NCI-H2227 treated with DMSO at 0.1 percent for 48 hours (cell line): Measurements from ENCODE around the gene CTSL.

Experiments
- DNase-seq: peaks from one replicate; lab custom pipeline; 2025; lab: John Stamatoyannopoulos, UW

CTSL gene

DNA sequence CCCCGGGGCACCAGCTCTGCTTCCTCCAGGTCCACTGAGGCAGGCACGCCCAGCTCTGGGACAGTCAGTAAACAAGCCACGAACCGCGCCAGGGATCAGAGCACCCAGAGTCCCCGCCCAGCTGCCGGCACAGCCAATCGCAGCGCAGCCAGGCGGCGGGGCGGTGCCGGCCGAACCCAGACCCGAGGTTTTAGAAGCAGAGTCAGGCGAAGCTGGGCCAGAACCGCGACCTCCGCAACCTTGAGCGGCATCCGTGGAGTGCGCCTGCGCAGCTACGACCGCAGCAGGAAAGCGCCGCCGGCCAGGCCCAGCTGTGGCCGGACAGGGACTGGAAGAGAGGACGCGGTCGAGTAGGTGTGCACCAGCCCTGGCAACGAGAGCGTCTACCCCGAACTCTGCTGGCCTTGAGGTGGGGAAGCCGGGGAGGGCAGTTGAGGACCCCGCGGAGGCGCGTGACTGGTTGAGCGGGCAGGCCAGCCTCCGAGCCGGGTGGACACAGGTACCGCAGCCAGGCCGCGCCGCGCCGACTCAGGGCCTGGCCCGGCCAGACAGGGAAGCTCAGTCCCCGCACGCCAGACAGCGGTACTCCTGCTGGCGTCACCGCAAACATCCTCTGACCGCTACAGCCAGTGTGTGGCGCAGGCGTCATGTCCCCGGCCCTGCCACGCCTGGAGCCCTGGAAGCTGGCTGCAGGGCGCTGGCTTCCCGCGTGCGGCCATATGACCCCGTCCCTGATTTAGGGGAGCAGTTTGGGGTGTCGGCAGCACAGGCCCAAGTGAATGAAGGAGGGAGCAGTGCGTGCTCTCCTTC lies at the start of gene CTSL:
Gene CTSL (plus strand): TSS at position 220 of the 810 bp plus-strand sequence. CDS start 1,485 bp downstream, outside the sequence.
- DNase-seq, result peak; percentile 7

DNA sequence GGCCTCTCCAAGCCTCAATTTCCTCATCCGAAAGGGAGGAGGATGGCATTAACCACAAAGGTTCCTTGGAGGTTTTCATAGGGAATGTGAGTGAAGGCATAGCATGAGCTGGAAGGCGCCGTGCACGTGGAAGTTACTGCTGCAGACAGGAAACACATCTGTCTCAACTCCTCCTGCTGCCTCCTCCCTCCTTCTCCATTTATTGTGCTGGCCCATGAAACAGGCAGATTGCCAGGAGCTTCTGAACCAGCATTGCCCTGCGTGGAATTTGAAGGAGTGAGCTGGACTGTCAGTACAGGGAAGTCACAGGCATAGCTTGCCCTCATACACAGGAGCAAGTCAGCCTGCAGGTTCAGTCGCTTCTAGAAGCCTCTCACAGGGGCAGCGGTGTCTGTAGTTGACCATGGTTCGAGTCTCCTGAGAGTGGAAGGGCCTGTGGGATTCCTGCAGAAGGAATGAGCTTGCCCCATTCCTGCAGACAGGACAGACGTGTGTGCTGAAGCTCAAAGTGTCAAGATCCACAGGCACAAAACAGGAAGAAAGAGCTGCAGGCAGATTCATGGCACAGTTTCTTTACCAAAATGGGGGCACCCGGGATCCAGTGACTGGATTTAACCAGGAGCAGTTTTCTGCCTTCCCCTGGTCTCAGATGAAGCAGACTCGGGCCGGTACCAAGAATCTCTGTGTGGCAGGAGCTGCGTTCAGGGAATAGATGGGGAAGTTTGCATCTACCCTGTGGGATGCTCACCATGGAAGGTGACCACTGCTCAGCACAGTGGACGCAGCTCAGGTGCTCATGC lies 48.7 kb upstream of the CTSL start:
- no peak for DNase-seq

DNA sequence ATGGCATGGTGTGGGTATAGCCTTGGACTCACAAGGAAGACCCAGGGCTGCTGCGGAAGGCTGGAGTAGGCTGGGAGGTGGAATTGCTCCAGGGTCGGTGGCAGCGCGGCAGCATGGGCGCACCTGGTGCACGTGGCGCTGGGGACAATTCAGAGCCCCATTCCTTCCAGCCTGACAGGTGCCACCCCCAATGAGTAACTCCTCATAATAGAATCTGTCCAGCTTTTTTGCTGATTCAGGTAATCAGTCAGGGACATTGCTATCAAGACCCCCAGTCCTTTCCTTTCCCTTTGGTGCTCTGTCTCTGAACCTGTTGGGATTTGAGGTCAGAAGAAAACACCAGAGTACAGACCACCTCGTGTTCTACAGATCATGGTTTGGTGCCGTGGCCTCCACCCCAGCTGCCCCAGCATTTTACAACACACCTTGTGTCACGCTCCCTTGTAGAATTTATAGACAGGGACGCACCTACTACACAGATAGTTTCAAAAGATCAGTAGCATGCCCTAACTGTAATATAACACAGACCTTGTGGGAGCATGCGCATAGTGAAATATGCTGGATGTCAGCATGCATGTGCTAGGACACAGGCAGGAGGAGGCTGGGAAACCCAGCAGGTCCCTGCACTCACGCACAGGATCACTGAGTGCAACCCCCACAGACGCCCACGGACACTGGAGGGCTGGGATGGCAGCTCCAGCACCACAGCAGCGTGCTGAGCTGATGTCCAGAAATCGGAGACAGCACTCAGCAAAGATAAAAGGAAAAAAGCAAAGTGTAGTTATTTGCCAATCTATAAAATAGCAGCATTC lies 47.9 kb upstream of the CTSL start:
- DNase-seq, result no peak

DNA sequence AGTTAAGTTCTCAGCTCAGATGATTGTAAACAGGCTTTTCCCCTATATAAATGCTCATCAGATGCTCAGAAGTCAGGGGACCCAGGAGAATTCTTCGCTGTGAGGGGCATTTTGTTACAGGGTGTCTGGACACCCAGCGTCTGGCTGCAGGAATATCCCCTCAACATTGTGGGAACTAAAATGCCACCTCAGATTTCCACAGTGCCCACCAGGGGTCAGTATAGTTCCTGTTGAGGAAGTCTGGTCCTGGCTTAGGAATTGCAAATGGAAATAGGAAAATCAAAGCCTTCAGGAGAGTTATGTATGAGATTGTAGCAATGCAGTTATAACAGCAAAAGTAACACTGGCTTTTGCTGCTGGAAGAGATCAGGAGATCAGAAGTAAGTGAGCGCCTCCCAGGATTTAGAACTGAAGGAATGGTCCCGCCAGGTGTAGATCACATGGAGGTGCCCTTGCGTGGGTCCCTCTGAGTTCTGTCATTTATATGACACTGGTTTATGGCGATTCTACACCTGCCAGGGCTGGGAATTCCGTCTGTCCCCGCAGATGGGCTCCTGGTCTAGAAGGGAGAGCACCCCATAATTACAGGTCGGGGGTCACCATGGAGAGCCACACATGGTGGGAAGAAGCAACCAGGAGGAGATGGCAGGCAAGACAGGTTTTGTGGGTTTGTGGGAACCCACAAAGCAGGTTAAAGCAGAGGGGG lies 47.1 kb upstream of the CTSL start:
- DNase-seq, result peak; percentile 1

DNA sequence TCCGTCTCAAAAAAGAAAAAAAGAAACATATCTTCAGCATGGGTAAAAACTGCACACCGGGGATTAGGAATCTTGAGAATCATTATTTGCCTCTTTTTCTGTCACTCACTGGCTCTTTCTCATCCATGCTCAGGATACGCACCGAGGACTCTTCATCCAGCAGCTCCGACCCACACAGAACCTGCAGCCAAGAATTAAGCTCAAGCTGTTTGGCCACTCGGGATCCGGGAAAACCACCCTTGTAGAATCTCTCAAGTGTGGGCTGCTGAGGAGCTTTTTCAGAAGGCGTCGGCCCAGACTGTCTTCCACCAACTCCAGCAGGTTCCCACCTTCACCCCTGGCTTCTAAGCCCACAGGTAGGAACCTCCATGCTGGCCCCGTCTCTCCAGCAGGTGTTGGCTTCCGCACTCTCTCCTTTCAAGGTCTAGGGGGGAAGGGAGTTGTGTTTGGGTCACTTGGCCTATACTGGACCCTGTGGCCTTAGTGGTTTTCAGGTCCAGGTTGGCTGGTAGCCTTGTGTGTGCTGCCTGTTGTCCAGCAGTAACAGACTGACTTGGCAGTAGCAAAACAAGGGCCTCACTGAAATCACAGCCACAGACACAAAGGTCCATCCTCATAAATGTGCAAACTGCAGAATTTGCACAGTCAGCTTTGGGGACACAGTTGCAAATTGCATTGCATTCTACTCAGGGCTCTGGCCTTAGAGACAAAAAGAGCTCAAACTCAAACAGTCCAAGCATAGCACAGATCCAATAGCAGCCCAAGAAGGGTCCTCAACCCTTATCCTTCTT lies 44.5 kb upstream of the CTSL start:
- DNase-seq, result no peak

DNA sequence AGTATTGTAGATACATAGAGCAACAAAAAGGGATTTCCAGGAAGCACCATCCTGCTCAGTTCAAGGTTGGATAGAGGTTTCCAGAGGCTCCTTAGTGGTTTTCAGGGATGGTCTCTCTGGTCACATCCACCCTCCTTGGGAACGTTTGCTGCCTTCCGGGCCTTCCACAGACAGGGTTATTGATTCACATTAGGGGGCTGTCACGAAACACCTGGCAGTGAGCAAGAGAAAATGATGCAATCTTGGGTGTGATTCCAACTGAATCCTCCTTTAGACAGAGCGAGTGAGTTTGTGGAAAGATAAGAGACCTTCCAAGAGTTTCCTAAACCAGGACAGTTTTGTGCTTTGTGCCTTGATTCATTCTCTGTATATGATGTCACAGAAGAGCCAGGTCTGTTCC lies 43.8 kb upstream of the CTSL start:
- no peak for DNase-seq

DNA sequence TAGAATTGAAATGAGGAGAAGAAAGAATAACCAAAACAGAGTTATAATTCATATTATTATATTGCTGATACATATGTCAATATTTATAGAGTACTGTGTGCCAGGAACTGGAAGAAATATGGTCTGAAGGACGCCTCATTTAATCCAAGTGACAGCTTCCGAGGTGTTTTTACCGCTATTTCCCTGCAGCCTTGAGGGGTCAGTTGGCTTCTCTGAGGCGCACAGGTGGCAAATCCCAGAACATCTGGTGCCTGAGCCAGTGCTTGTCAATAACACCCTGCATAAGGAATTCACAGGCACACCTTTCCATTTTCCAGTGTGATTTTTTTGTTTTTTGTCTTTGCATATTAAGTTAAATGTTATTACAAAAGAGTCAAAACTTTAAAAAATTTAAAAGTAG lies 43.3 kb upstream of the CTSL start:
- DNase-seq, result no peak

DNA sequence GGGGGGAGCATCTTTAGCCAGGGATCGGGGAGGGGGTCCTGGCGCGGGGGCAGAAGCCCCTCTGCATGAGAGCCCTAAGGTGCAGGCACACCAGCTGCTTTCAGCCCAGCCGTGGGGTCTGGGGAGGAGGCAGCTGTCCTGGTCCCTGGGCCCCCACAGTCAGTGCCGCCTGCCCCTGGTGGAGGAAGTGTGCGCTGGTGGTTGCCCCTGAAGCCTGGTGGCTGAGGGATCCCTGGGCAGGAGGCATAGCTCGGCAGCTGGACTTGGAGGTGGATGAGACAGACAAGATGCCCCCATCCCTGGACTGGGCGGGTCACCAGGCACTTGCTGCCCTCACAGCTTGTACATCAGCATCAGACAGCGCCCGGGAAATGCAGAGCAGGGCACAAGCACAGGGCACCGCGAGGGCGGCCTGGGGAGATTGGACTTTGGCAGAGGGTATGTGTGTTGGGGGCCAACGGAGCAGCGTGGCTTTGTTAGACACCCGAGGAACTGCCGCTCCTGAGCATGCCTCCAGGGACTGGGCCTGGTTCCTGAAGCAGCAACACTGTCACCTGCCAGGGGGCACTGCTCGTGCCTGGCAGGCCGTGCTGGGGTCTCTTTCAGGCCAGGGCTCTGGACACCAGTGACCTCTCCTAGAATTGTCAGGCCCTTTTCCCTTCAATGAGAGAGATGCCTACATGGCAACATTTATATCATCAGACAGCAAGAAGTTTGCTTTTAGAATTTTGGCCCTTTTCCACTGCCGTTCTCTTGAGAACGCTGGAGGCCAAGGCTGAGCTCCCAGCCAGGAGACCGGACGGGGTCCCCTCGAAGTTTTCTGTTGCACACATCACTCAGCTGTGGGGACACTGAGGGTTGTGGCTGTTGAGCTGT lies 41.9 kb upstream of the CTSL start:
- no peak for DNase-seq

DNA sequence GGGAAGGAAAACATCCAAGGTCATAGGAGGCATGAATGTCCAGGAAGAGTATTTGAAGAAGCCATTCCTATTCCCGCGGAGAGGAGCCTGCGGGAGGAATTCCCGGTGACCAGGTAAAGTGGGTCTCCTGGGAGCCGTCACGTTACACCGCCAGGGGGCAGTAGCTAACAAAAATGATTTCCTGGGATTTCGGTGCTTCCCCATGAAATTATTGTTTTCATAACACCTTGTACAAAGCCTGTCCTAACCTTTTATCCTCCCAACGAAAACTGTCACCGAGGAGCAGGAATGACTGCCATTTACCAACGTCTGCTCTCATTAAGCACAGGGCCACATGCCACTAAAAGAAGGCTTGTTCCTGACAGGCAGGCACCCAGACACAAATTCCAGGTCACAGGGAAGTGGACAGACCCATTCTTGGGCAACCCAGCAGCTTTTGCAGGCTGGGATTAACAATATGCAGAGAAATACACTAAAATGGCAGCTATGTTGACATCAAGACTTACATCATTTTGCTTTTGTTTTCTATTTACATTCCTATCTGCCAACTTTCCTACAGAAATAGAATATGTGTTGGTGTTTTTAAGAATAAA lies 41.2 kb upstream of the CTSL start:
- peak; percentile 0 for DNase-seq

DNA sequence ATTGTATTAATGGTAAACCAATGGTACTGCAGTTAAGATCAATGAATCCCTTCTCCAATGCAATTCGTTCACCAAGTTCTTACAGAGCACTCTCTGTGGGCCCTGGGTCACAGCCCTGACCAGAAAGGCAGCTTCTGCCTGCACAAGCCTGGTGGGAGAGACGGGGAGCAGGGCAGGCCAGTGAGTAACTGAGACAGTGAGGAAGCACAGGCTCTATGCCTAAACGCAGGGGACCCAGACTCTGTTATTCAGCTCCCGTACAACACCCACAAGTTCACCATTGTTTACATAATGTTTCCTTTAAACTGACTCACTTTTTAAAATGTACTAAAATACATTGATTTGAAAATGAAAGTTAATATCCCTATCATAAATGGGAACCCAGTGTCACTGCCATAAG lies 40.5 kb upstream of the CTSL start:
- no peak for DNase-seq

DNA sequence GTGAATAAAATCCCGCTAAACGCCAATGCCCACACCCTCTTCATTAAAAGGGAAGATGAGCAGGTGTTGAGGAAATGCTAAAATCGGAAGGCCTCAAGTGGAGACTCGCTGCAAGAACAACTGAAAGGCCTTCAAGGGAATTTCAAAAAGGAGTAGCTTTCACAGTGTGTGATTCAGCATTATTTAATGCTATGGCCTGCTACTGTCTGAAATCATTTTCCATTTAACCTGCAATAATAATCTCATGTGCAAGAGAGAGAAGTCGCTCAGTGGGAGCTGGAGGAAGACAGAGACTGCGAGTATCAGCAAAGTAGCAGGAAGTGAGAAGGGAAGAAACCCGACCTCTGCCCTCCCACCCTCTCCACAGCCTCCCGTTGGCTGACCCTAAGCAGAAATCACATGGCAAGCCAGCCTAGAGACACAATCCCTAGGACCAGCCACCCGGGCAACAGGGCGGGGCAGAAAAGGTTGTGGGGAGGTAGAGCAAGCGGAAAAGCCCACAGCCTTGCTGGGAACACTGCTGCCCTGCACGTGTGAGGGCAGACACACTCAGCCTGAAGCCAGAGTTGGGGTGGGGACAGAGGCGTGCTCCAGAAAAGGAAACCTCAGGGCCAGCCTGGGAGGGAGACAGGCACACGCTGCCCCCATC lies 39.9 kb upstream of the CTSL start:
- DNase-seq, result no peak

DNA sequence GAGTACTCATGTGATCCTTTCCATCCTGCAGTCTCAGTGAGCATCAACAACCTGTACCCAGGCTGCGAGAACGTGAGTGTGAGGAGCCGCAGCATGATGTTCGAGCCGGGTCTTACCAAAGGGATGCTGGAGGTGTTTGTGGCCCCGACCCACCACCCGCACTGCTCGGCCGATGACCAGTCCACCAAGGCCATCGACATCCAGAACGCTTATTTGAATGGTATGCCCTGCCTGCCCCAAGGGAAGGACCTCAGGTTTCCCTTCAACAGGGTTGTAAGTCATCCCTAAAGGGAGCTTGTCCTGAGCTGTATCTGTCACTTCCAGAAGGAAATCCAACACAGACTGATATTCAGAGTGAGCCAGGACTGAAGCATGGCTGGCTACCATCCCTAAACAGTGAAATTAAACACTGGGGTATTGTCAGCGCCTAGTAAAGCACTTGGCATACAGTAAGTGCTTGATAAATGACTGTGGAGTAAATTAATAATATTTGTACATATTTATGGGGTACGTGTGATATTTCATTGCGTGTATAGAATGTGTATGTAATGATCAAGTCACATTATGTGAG lies 39.3 kb upstream of the CTSL start:
- no peak for DNase-seq

DNA sequence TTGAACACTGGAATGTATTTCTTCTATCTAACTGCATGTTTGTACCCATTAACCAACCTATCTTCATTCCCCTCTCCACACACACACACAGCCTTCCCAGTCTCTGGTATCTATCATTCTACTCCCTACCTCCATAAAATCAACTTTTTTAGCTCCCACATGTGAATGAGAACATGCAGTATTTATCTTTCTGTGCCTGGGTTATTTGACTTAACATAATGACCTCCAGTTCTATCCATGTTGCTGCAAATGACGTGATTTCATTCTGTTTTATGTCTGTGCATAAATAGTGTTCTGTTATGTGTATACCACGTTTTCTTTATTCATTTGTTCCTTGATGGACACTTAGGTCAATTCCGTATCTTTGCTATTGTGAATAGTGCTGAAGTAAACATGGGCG lies 38.7 kb upstream of the CTSL start:
- DNase-seq, result no peak

DNA sequence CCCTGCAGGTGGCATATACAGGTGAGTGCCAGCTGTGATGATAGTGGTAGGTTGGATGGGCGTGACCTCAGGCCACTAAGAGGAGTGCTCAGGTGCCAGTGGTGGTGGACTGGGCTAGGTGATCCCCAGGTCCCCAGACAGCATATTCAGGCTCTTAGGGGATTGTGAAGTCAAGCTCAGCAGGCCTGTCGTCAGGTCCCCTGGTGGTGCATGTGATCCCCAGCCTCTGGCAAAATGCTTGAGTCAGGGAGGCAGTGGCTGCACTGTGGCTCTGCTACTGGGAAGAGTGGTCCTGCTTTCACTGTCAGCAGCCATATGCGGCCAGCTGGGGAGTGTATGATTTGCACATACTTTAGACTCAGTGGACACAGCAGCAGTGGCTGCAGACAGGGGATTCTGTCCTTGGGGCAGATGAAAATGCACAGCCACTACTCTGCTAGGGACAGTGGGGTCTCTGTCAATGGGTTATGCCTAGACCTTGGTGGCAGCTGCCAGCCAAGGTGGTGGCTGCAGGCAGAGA lies 31.6 kb upstream of the CTSL start:
- no peak for DNase-seq

DNA sequence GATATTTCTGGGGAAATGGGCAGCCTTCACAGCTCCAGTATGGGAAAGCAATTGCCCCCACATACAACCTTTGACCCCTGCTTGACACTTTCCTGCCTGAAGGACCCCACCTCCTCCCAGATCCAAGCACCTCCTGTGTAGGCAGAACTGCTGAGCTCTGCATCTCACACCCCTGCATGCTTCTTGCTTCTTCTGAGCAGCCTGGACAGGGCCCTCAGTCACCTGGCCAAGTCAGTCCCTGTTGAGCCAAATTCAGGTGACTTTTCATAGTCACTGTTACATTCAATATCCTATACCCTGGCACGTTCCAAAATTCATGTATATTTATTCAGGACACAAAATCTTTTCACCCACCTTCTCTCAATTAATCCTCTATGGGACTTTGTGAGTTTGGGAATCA lies 30.4 kb upstream of the CTSL start:
- DNase-seq, result no peak

DNA sequence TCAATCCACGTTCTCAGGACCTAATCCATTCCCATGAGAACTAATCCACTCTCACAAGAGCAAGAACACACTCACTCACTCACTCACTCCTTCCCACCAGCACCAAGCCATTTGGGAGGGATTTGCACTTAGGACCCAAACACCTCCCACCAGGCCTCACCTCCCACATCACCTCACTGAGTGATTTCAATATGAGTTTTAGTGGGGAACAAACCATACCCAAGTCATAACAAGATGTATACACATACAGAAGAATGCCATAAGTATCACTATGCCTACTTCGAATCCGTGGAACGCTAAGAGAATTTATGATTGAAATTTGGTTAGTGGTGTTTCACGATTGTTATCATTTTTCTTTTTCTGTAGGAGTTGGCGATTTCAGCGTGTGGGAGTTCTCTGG lies 29.3 kb upstream of the CTSL start:
- no peak for DNase-seq

DNA sequence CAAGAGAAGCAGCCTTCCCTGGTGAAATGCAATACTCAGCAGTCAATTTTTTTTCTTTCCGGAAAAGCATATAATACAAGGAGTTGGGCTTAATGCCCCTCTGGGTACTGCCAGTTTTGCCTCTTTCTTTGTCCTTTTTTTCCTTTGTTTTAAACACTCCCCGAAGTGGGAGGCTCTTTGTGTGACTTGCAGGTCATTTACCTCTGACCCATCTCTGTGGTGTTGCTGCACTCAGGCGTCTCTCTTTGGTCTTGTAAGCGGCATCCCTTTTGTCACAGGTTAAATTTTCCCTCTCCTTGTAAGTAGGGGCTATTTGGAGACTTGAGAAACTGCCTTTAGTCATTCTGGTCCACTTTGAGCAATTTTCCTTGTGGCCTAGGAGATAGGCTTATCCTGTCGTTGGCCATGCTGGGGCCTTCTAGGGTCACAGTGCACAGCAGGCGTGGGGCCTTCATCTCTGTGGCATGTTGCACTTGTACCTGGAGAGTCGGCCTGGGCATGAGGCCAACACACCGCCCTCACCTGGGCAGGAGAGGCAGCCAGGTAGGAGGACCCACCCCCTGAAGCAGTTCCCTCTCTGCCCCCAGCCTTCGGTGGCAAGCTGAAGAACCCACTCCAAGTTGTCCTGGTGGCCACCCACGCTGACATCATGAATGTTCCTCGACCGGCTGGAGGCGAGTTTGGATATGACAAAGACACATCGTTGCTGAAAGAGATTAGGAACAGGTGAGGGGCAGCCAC lies 27.7 kb upstream of the CTSL start:
- no peak for DNase-seq

DNA sequence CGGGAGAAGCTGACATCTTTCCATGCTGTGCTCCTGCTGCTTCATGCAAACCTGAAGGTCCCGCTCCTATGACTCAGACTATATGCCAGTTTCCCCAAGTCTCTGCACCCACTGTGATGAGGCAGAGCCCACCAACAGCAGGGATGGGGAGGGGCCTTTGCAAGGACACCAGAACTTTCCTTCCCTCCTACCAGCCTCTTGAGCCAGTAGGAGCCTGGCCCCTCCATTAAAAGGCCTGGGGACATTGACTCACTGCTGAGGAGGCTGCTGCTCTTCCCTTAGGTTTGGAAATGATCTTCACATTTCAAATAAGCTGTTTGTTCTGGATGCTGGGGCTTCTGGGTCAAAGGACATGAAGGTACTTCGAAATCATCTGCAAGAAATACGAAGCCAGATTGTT lies 26.1 kb upstream of the CTSL start:
- no peak for DNase-seq
